IPS-NIHi7 (cell line): Measurements from ENCODE around the gene MOCOS.

Experiments used
- DNase-seq: peaks from one replicate; pipeline ENCODE4 v3.0.0; 2012; ENCODE audit warnings: mixed read lengths; ENCODE audit errors: extremely low spot score

MOCOS gene

DNA sequence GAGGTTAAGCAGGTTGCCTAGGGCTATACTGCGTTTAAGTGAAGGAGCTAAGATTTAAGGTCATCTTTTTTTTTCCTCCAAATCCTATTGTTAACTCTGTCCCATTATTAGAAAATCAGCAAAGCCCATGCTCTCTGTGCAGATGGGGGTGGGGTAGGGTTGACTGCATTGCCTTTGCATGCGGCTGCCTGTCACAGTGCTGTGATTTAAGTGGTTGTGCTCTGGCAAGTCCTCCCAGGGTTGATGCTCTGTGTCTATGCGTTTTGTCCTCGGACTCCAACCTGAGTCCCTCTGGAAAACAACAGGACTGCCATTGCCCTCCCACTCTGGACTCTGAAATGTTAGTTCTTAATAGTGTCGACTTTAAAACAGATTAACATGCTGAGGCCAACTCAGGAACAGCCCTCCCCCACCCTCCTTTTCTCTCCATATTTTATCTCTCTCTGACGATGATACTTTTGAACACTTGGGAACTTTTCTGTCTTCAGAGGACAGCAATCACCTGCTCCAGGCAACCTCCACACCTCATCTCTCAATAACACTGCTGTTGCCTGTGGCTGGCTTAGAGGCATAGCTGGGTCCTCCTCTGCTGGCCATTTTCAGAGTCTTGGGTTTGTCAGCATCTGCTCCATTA is 116.0 kb downstream of the MOCOS start:
- no peak for DNase-seq

DNA sequence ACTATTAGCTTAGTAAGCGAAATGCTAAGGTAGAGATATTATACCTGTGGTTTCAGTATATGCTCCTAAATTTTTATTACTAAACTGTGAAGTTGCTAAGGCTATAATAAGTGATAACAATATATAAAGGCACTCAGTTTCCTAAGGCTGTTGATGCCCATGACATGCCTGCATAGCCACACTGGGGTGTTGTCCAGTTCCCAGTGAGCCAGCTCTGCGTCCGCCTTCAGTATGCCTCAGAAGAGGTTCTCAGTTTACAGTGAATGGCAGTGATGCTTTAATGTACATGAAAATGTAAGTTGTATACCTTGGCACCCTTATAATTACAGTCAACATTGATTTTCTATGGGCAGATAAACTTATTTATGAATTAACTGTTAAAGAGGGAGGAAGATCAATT is 117.4 kb downstream of the MOCOS start:
- DNase-seq: no peak

GRCh38 chr18:36305375-36305774 is 118.1 kb downstream of the MOCOS start:
- no peak for DNase-seq

DNA sequence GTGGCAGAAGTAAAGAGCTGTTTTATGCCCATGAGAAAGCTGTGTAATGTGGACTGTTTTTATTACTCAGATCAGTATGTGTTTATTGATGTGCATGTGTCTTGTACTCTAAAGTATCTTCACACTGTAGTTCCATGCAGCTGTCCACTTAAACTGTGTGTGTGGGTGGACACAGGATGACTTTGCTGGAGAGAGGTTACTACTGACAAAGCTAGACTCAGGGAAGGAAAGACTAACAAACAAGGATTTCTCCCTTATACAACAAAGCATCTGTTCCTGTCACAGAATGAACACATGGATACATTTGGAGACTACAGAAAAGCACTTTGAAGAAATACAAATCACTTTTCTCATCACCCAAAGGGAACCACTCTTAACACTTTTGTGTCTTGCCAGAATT is 120.2 kb downstream of the MOCOS start:
- no peak for DNase-seq

GRCh38 chr18:36308711-36309435 is 121.6 kb downstream of the MOCOS start:
- DNase-seq: no peak

- DNase-seq: no peak
Measured at GRCh38 chr18:36309436-36310391, 122.4 kb downstream of the MOCOS start.

DNA sequence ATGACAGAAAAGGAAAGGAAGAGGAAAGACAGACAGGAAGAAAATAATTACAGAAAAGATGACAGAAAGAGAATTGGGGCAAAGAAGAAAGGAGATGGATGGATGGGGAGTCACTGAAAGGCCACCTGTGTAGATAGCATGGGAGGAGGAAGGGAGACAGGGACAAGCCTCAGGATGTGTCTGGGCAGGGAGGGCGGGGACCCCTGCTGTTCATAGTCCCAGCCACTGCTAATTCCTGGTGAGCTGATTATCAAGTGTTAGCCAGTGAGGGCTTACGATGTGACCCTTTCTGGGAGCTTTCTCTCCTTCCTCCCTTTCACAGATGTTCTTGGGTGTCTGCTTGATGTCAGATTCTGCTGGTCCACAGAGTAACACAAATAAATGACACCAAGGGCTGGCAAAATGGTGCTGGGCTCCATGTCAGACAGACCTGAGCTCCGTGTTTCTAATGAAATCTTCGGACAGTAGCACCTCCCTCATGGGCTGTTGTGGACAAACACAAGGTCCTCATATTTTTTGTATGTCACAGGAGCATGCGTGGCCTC is 123.8 kb downstream of the MOCOS start:
- DNase-seq: no peak

DNA sequence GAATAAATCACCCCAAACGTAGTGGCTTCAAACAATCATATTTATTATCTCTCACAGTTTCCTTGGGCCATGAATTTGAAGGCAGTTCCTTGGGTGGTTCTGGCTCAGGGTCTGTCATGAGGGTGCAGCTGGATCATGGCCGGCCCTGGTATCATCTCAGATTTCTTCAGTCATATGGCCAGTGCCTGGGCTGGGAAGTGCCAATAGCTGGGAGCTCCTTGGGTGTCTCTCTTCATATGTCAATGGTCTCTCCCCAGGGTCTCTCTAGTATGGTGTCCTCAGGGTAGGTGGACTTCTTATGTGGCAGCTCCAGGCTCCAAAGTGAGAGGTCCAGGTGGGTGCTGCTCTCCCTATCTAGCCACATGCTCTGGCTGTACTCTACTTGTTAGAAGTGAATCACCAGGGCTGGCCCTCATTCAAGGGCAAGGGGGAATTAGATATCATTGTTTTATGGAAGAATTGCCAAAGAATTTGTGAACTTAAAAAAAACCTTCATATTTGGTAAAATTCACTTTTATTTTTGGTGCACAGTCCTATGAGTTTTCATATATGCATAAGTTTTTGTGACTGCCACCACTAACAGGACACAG is 125.6 kb downstream of the MOCOS start:
- DNase-seq: no peak

DNA sequence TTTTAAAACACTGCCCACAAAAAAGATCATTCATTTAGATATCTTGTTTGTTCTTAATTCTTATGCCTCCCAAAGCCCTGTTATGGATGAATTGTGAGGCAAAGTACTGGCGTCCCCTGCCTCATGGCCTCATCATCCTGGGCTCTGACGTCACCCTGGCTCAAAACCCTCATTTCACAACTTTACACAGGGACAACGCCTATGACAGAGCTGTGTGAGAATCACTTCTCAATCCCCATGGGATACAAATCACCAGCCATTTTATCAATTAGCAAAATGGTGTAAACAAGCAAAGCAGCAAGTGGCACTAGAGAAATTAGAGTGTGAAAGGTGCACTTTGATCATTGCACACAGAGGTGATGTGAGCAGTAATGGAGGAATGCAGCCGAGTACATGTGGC is 126.8 kb downstream of the MOCOS start:
- DNase-seq: no peak

DNA sequence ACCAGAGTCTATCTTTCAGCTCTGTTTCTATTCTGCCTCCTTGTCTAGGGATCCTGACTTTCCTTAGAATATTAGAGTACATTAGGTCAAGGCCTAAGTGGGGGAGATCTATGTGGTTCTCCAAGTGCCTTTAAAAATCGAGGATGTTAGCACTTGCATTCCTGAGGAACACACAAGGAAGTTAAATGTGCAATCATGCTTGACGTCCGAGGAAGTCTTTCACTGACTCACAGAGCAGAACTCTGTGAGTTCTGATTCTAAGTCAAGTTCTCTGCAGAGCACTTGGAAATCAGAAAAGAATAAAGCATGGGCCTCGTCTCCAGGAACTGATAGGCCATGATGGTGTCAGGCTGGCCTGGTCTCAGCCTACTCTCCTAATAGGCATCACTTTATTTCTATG is 127.5 kb downstream of the MOCOS start:
- DNase-seq: no peak

DNA sequence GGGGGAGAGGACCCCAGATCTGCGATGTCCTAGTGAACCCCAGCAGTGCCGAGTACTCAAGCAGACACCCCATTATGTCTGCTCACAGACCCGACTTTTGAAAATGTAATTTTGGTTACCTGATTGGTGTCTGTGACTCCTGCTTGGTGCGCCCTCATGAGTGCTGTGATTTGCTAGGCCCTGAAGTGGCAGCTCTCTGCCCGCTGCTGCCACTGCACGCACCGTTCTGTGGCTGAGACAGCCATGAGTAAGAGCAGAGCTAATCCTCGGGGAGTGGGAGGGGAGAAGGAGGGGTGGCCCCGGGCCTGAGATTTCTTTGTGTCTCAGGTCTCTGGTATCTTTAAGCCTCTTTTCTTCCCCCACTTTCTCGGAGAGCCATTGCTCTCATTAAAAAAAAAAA is 128.4 kb downstream of the MOCOS start:
- DNase-seq: no peak

- no peak for DNase-seq
Measured at GRCh38 chr18:36316246-36316645, 128.9 kb downstream of the MOCOS start.
